Natural killer cell (primary cell): ENCODE results near the gene TPPP3. TPM values are rescaled to one million over a fixed set of nuclear protein-coding genes. Genes with fewer than 3 reads are reported as not detected.

ENCODE experiments used
- ATAC-seq, 3 donors: fragments of 150-1000 bp in 2 of 3; fragments of 200-7000 bp in 1 of 3; cut with Tn5 transposase; 1 replicate in 1 of 3; 2 replicates in 2 of 3; pipeline ENCODE4 v1.10.0; 2021; ENCODE audit warnings: mild to moderate bottlenecking in 2 of 3, moderate library complexity in 2 of 3
- DNase-seq, 2 donors: peaks; one replicate each; pipeline versions ENCODE4 v3.0.0 to v3.0.0-alpha.2; 2013 to 2021; ENCODE audit warnings: mixed read lengths in 1 of 2
- H3K27ac ChIP-seq: one replicate; pipeline ENCODE4 v1.5.1; 2013; ENCODE audit warnings: mild to moderate bottlenecking, low read length
- H3K27me3 ChIP-seq: one replicate; pipeline ENCODE4 v1.6.1; 2013; ENCODE audit warnings: low read length; ENCODE audit not compliant: control insufficient read depth, insufficient read depth
- H3K36me3 ChIP-seq: one replicate; pipeline ENCODE4 v1.6.1; 2013; ENCODE audit warnings: low read length; ENCODE audit not compliant: control insufficient read depth, insufficient read depth
- H3K4me1 ChIP-seq: one replicate; pipeline ENCODE4 v1.6.1; 2013; ENCODE audit warnings: low read length; ENCODE audit not compliant: control insufficient read depth, insufficient read depth
- H3K4me3 ChIP-seq: one replicate; pipeline ENCODE4 v1.5.1; 2013; ENCODE audit warnings: low read length
- H3K9me3 ChIP-seq: one replicate; pipeline ENCODE4 v1.6.1; 2013; ENCODE audit warnings: low read length; ENCODE audit not compliant: control insufficient read depth, insufficient read depth
- H3K27ac Mint-ChIP-seq, 2 donors: one replicate each; pipeline ENCODE4 v1.8.0; 2022; ENCODE audit warnings: mild to moderate bottlenecking in 2 of 2, mixed read lengths in 2 of 2, moderate library complexity in 1 of 2
- H3K27me3 Mint-ChIP-seq, 2 donors: one replicate each; pipeline ENCODE4 v1.8.0; 2022; ENCODE audit warnings: low read depth in 2 of 2, mixed read lengths in 2 of 2
- H3K36me3 Mint-ChIP-seq: one replicate; pipeline ENCODE4 v1.8.0; 2022; ENCODE audit warnings: mixed read lengths
- H3K4me1 Mint-ChIP-seq, 2 donors: one replicate each; pipeline ENCODE4 v1.8.0; 2022; ENCODE audit warnings: mixed read lengths in 2 of 2
- H3K4me3 Mint-ChIP-seq: one replicate; pipeline ENCODE4 v1.8.0; 2022; ENCODE audit warnings: mild to moderate bottlenecking, moderate library complexity, mixed read lengths
- H3K9me3 Mint-ChIP-seq, 2 donors: one replicate each; pipeline ENCODE4 v1.8.0; 2022; ENCODE audit warnings: mixed read lengths in 2 of 2
- WGBS: methylation state at CpG from one replicate; pipeline ENCODE4 v1.1.7; 2013; ENCODE audit warnings: missing lambda C conversion rate; ENCODE audit not compliant: insufficient coverage; 5-methylcytosine and 5-hydroxymethylcytosine counted together
- intact Hi-C: fragments of 100-400 bp; cut with micrococcal nuclease; formaldehyde crosslinking; loops from one replicate; pipeline ENCODE4 v1.14.2; 2022
- total RNA-seq, 4 donors: library from RNA; stranded (reverse); fragments of 120-200 nt in 1 of 4; gene quantifications; one replicate each; pipeline versions ENCODE4 v1.2.3 to v1.2.4, GENCODE V29; 2013 to 2022
- TF ChIP-seq, protein P1 (sequence below): fragments of 200-600 bp; IDR thresholded peaks from one replicate; pipeline ENCODE4 v1.8.0; 2022; ENCODE audit warnings: antibody characterized with exemption

The TPPP3 gene
- total RNA-seq, 3 donors from 2014 or later (not counting 1 experiment from before 2014, with no cell fraction given), result 0.66 to 3.0 (median 1.4) TPM

DNA sequence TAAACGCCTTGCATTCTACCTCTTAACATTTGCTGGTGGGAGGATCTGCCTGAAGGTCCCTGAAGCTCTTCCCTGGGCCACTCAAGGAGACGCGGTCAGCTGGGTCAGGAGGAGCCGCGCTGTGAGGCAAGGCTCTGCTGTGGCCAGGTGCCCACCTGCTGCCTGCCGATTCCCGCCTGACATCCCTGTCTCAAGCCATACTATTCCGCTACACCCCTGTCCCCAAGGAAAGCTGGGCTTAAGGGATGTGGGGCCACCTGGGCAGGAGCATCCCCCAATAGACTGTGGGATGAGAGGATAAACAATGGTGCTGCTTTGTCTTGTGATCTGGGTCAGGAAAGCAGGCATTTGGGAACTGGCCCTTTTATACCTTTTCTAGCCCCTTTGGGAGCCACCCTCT, 5.1 kb downstream of the TPPP3 start:
- peaks cover 9 to 23% of the 10 kb centered on the region in 2 donors for H3K27me3 Mint-ChIP-seq
- H3K27me3 ChIP-seq, result peaks cover 6% of the 10 kb centered on the region
- intact Hi-C loops, result no loop called here
- H3K4me1 ChIP-seq, result peaks cover 29% of the 10 kb centered on the region
- no peak for DNase-seq
- no peaks in the 10 kb centered on the region for H3K9me3 Mint-ChIP-seq
- ATAC-seq, result no peak
- no peak overlapping the region for H3K4me3 ChIP-seq
- no peak overlapping the region for H3K27ac ChIP-seq
- TF ChIP-seq, protein P1, sequence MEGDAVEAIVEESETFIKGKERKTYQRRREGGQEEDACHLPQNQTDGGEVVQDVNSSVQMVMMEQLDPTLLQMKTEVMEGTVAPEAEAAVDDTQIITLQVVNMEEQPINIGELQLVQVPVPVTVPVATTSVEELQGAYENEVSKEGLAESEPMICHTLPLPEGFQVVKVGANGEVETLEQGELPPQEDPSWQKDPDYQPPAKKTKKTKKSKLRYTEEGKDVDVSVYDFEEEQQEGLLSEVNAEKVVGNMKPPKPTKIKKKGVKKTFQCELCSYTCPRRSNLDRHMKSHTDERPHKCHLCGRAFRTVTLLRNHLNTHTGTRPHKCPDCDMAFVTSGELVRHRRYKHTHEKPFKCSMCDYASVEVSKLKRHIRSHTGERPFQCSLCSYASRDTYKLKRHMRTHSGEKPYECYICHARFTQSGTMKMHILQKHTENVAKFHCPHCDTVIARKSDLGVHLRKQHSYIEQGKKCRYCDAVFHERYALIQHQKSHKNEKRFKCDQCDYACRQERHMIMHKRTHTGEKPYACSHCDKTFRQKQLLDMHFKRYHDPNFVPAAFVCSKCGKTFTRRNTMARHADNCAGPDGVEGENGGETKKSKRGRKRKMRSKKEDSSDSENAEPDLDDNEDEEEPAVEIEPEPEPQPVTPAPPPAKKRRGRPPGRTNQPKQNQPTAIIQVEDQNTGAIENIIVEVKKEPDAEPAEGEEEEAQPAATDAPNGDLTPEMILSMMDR, result no peak
- peaks cover 0 to 13% of the 10 kb centered on the region in 2 donors for H3K4me1 Mint-ChIP-seq
- no peak overlapping the region for H3K4me3 Mint-ChIP-seq
- no peaks in the 10 kb centered on the region for H3K36me3 Mint-ChIP-seq
- WGBS, result 90% methylated on average over 8 of the region's 8 CpGs
- H3K9me3 ChIP-seq, result no peaks in the 10 kb centered on the region
- no peaks in the 10 kb centered on the region for H3K36me3 ChIP-seq
- no peak overlapping the region for H3K27ac Mint-ChIP-seq

DNA sequence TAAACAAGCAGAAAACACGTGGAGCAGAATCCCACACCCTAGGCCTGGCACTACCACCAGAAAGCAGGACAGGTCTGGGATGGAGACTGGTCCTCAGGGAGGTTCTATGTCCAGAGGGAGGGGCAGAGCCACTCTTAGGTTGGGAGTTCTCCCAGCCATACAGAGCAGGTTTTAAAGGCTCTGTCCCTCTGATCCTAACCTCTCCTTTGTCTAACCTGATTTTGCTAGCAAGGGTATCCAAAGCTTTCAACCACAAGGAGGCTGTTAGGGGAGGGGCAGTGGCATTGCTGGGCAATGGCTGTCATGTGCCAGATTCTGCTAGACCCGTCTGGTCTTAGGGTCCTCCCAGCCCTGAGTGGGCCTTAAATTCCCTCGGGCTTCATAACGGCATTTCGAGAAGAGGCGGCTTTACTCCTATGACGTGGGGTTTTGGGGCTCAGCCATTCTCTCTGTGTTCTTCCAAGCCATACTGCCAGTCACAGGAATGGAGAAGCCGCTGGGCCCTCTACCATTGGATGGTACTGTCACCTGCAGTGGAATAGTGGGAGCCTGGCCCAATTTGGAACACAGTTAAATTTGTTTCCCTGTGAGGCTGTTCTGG, 5.7 kb downstream of the TPPP3 start:
- no peak for DNase-seq
- no peak for ATAC-seq
- H3K4me1 Mint-ChIP-seq, result peaks cover 0 to 11% of the 10 kb centered on the region in 2 donors
- peaks cover 6 to 19% of the 10 kb centered on the region in 2 donors for H3K27me3 Mint-ChIP-seq
- intact Hi-C loops, result no loop called here
- H3K4me3 Mint-ChIP-seq, result no peak overlapping the region
- H3K27ac ChIP-seq, result no peak overlapping the region
- H3K9me3 Mint-ChIP-seq, result no peaks in the 10 kb centered on the region
- H3K36me3 Mint-ChIP-seq, result no peaks in the 10 kb centered on the region
- 91% methylated on average over 8 of the region's 8 CpGs for WGBS
- H3K4me1 ChIP-seq, result peaks cover 23% of the 10 kb centered on the region
- TF ChIP-seq, protein P1, result no peak
- no peaks in the 10 kb centered on the region for H3K36me3 ChIP-seq
- no peak overlapping the region for H3K27ac Mint-ChIP-seq
- peaks cover under 1% of the 10 kb centered on the region for H3K27me3 ChIP-seq
- no peaks in the 10 kb centered on the region for H3K9me3 ChIP-seq
- H3K4me3 ChIP-seq, result no peak overlapping the region

DNA sequence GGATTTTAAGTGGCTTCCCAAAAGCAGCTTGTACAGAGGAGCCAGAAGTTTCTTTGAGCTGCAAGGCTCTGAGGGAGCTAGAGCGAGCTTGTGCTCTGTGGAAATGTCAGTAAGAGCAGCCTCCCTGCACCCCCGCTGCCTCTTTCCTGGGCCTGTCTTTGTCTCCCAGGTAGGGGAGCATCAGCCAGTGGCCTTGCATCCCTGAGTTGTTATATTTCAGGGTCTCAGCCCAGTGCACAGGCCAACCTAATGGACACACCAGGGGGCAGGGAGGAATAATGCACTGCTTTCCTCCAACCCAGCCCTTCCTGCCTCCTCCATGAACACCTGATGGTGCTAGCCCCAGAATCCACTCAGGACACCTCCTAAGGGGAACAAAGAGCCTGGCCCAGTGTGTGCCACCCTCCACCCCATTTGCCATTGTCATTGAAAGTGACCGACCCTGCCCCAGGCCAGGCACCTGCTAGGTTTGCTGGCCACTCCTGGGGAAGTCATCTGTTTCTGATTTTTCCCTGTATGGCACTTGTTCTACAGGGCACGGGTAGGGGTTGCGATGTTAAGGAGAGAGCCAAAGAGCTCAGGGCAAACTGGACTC, 6.3 kb downstream of the TPPP3 start:
- Mint-ChIP-seq H3K4me3 (no peak overlapping the region), H3K4me1 (peaks cover 0 to 5% of the 10 kb centered on the region in 2 donors), H3K36me3 (no peaks in the 10 kb centered on the region), H3K9me3 (no peaks in the 10 kb centered on the region), H3K27me3 (peaks cover 0 to 13% of the 10 kb centered on the region in 2 donors), H3K27ac (no peak overlapping the region)
- H3K27ac ChIP-seq, result no peak overlapping the region
- H3K36me3 ChIP-seq, result no peaks in the 10 kb centered on the region
- ATAC-seq, result no peak
- peaks cover 20% of the 10 kb centered on the region for H3K4me1 ChIP-seq
- H3K9me3 ChIP-seq, result no peaks in the 10 kb centered on the region
- TF ChIP-seq, protein P1, result no peak
- H3K27me3 ChIP-seq, result no peaks in the 10 kb centered on the region
- intact Hi-C loops, result no loop called here
- H3K4me3 ChIP-seq, result no peak overlapping the region
- 92% methylated on average over 5 of the region's 5 CpGs for WGBS
- DNase-seq, result no peak
